T-helper 1 cell treated with Interleukin-12 subunit alpha and Interleukin-12 subunit beta and Interleukin-4 antibody, amounts not matched to agents 30 ng/mL and 1 ng/mL, for 36 hours (primary cell): ENCODE measurements around the gene RBP2. TPM values are rescaled to one million over a fixed set of nuclear protein-coding genes. Genes with fewer than 3 reads are reported as not detected.
"Not testable (repeated sequence)": the region's sequence is repeated elsewhere in the genome, so short reads cannot be mapped to it uniquely, and the experiment has no call there.

Source experiments
- intact Hi-C: fragments of 100-400 bp; cut with micrococcal nuclease; formaldehyde crosslinking; loops from one replicate; pipeline ENCODE4 v1.15.1; 2024
- total RNA-seq: library from RNA; stranded (reverse); gene quantifications from 2 replicates; pipeline ENCODE4 v1.2.3, GENCODE V29; 2022

Gene RBP2
- total RNA-seq, 1 donor from 2014 or later = not detected

DNA sequence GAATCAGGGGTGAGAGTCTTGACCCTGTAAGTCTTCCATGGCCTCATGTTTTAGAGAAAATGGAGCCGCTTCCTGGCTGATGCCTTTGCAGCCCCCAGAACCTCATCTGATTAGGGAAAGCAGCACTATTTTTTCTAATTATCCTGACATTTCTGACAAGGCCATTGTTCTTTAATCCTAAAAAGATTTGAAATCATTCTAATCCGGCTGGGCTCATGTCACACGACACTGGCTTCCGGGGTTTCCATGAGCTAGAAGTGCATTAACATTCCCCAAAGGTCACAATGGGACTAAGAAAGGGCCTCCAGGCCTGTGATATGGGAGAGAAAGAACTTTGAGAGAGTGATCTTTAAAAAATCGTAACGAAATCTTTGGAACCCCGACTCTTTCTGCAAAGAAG, 33.1 kb downstream of the RBP2 start:
- intact Hi-C loops = no loop called here

DNA sequence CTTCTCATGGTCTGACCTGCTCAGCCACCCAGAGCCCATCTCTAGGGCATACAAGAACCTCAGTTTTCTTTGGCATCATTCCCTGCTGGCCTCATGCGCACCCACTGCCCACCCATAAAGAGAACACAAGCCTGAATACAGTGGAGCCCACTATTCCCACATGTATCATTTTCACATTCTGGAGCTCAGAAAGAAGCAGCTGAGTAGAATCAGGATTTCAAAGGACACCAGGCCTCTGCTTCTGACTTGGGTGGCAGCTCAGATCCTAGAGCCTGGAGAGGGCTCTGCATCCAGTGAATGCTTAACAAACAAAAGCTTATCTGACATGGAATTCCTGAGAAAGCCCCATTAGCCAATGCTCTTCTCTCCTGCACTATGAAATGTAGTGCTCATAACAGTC, 34.7 kb downstream of the RBP2 start:
- intact Hi-C loops = no loop called here

DNA sequence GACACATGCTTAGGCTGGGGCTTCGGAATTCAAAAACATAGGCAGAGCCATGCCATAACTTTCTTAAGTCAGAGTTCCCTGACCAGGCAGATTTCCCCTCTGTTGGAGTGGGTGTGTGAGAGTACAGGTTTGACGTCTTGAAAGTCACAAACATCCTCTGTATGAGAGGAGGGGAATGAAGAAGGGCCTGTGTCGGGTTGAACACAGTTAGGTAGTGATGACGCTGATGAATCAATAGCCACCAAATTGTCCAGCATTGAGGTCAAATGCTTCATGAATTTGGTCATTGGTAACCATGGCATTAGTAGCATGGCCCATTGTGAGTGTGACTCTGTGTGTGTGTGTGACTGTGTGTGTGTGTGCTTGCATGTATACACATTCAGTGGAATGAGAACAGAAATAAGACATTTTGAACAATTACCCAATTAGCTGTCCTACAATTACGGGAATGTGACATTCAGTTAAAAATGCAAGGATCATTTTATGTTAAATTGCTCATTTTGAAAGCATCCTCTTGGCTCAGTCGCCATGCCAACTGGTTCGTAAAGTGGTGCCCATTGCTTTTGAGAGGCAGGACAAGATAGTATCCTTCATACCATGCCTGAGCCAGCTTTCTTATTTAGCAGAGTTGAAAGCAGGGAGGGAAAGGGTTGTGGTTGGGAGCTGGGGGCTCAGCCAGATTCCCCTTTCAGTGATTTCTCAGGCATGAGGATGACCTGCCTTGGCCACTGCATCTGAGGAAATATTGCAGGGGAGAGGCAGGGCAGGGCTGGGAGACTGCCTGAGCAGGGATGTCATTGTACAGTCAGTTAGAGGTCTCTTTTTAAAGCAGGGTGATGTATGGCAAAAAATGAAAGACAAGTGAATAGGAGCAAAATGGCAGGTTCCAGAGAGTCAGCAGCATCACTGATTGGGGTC, 35.4 kb downstream of the RBP2 start:
- intact Hi-C loops = no loop called here

DNA sequence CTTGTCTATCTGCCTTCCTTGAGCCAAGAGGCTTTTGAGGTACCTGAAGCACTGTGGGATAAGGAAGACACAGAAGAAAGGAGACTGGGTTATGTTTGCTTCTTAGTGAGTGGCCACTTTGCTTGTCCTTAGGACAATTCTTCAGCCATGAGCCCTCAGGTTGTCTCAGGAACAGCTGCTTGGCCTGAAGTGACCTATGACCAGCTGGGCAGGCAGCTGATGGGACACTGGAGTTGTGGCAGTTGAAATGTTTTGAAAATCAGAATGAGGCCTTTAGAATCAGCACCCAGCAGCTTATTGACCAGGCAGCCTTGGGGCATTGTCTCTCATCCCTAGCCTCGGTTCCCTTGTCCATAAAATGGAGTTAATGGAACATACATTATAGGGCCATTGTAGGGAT, 37.0 kb downstream of the RBP2 start:
- intact Hi-C loops = no loop called here

GRCh38 chr3:139434764-139435307, 41.5 kb downstream of the RBP2 start:
- intact Hi-C loops = no loop called here

DNA sequence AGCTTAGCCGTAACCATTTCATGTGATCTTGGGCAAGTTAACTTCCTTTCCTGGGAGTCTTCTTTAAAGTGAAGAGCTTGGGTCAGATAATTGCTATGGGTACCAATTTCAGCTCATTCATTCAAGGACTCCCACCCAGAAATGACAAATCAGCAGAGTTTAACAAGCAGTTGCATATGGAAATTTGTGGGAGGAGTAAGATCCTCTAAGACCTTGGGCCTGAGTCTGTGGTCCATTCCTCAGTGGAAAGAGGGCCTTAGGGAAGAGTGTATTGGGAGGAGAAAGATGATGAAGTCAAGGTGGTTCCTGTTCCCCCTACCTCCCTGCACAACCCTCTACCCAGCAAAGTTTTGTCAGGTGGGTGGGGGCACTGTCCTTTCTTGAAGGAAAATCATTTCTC, 42.1 kb downstream of the RBP2 start:
- intact Hi-C loops = no loop called here

DNA sequence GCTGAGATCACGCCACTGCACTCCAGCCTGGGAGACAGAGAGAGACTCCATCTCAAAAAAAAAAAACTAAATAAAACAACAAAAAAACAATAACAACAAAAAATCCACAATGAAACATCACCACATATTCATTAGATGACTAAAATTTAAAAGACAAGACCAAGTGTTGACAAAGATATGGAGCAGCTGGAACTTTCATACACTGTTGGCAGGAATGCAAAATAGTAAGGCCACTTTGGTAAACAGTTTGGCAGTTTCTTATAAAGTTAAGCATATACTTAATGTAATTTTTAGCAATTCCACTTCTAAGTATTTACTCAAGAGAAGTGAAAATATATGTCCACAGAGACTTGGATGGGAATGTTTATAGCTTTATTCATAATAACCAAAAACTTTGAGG, 43.2 kb downstream of the RBP2 start:
- intact Hi-C loops = no loop called here

- intact Hi-C loops = no loop called here
Observed at GRCh38 chr3:139430493-139430892, 45.8 kb downstream of the RBP2 start.

DNA sequence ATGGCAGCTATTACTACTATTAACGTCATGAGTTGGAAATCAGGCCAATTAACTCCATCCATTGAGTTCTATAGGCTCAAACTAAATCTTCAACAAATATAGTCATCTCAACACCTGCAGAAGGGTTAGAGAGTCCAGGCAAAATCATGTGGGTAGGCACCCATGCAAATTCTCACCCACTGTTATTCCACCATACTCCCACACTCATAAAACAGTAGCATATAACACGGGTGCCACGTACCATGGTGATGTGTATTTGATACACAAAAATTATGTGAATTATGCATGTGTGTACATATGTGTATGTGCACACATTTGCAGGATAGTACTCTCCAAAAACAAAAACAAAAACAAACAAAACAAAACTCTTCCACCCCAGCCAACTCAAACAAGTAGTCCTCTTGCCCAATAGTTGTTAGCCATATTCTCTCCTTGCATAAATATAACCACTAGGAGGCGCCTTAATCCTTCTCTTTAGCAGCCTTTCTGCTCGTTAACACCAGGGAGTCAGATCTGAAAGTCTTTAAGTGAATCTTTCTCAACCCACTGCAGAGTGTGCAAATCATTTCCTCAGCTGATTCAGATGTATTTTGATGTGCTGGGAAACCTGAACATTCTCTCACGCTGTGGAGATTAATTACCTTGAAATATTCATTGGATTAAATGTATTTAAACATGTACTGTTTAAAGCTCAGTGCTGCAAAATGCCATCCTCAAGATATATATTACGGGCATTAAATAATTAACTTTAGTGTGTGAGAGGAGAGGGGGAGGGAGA, 48.8 kb downstream of the RBP2 start:
- intact Hi-C loops = loop anchor here (1.0 to 5.0 kb wide), 6 partner anchors 93 to 1436 kb away; partner anchors contain the start of genes CLSTN2 and NMNAT3

DNA sequence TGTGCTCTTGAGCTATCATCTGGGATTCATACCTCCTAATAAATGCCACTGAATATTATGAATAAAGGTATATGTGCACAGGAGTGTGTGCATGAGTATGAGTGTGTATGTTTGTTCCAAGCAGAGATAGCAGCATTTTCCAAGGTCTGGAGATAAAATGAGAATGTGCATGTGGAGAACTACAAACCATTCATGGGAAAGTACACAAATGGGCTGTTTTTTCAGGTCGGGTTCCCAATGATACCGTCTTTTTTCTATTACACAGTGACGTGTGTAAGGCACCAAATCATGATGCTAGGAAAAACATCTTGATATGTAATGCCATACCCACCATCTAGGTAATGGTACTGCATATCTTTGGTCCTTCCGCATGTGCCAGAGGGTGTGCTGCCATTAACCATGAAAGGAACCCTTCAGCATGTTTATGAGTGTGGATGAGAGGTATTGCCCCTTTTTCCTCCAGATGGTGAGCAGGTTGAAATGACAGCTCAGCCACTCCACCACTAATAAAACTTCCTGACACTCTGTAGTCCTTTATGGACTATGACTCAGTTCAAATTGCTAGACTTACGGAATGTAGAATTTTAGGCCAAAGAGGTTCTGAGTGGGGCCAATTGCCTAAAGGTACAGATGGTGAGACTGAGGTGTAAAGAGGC, 50.4 kb downstream of the RBP2 start:
- intact Hi-C loops = loop anchor here (5.0 kb wide), 2 partner anchors 251 to 511 kb away; partner anchors contain the start of genes CLSTN2 and NMNAT3

GRCh38 chr3:139423232-139423631, 53.1 kb downstream of the RBP2 start:
- intact Hi-C loops = no loop called here

DNA sequence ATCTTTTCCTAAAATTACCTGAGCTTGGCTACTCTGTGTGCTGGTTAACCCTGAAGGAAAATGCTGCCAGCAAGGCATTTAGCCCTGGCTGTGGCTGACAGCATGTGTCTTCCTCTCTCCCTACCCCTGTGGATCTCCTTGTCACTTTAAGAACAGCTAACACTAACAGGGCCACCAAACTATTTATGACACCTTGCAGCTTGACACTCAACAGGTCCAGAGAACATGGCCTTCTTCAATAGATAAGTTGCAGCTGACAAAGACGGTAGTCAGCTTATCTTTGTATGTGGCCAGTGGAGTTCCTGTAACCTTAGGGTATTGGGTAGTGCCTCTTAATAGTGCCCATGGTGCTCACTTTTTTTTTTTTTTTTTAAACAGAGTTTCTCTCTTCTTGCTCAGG, 54.9 kb downstream of the RBP2 start:
- intact Hi-C loops = no loop called here

DNA sequence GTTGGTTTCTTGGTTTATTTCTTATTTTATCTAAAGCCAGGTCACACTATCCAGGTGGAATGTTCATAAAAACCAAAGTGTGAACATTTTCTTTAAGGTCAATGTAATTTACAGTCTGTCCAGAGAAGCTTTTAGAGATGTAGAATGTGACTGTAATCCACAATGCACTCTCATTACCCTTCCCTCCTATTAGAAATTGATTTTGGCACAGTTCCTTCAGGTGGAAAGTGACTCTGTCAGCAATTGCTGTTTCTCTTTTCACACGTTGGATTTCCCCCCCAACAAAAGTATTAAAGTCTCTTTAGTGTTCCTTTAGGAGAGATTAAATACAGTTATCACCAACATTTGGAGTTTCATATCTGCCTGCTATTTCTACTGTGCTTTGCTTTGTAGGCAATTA, 55.3 kb downstream of the RBP2 start:
- intact Hi-C loops = no loop called here

DNA sequence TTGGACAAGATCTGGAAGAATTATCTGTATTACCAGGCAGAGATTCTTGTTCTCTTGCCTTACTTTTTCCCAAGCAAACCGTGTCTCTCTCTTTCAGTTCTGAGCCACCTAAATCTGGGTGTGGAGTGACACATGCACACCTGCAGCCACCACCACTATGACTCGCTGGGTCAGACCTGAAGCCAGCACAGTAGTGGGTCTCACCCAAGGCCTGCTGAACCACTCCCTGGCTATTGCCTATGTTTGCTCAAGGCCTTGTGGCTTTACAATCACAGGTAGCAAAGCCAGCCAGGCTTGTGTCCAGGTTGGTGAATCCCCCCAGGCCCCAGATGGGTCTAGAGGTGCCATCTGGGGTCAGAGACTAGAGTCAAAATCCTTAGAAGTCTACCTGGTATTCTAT, 58.2 kb downstream of the RBP2 start:
- intact Hi-C loops = no loop called here

GRCh38 chr3:139416275-139416674, 60.0 kb downstream of the RBP2 start:
- intact Hi-C loops = no loop called here

GRCh38 chr3:139414608-139415224, 61.6 kb downstream of the RBP2 start:
- intact Hi-C loops = no loop called here

DNA sequence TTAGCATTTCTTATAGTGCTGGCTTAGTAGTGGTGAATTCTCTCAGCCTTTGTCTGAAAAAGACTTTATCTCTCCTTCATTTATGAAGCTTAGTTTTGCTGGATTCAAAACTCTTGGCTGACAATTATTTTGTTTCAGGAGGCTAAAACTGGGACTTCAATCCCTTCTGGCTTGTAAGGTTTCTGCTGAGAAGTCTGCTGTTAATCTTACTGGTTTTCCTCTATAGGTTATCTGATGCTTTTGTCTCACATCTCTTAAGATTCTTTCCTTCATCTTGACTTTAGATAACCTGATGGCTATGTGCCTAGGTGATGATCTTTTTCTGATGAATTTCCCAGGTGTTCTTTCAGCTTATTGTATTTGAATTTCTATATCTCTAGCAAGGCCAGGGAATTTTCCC, 63.4 kb downstream of the RBP2 start:
- intact Hi-C loops = not testable (repeated sequence)
